ENCODE measurements around the gene VPS8.

GRCh38 chr3:184846496-184846895 is 34.5 kb downstream of the VPS8 start:
- TF ChIP-seq REST (IDR thresholded peaks at IDR 0.05; ENCODE audit: low read depth) (no peak), ZBTB7A (IDR thresholded peaks at IDR 0.05; ENCODE audit: low read depth) (no peak), YY1 (IDR thresholded peaks at IDR 0.05; ENCODE audit: low read depth) (no peak), TEAD4 (IDR thresholded peaks at IDR 0.05) (no peak), TAF1 (IDR thresholded peaks at IDR 0.05; ENCODE audit: low read depth) (no peak), RAD21 (IDR thresholded peaks at IDR 0.05; ENCODE audit: low read depth) (no peak), FOXM1 (IDR thresholded peaks at IDR 0.05; ENCODE audit: borderline replicate concordance, low read depth) (no peak), EGR1 (IDR thresholded peaks at IDR 0.05) (no peak), MAX (IDR thresholded peaks at IDR 0.05) (no peak), CEBPB (IDR thresholded peaks at IDR 0.05) (no peak)
